Fibroblast of lung (primary cell): ENCODE results near the gene GALNT7.

Source experiments
- EZH2 ChIP-seq: IDR thresholded peaks from 2 replicates; pipeline ENCODE4 v1.5.1; 2012; ENCODE audit warnings: low read length, control low read depth, mild to moderate bottlenecking; ENCODE audit errors: missing control alignments
- TF ChIP-seq, protein P1 (sequence below), 2 donors: IDR thresholded peaks in 1 of 2; conservative IDR thresholded peaks in 1 of 2; 1 replicate in 1 of 2; 2 replicates in 1 of 2; pipeline ENCODE4 v1.5.1; 2011 to 2012; ENCODE audit warnings: low read length in 2 of 2, control low read depth in 1 of 2, inconsistent platforms in 1 of 2, low read depth in 1 of 2, mild to moderate bottlenecking in 1 of 2

GRCh38 chr4:173254646-173255045 lies 86.0 kb downstream of the GALNT7 start:
- TF ChIP-seq, protein P1, sequence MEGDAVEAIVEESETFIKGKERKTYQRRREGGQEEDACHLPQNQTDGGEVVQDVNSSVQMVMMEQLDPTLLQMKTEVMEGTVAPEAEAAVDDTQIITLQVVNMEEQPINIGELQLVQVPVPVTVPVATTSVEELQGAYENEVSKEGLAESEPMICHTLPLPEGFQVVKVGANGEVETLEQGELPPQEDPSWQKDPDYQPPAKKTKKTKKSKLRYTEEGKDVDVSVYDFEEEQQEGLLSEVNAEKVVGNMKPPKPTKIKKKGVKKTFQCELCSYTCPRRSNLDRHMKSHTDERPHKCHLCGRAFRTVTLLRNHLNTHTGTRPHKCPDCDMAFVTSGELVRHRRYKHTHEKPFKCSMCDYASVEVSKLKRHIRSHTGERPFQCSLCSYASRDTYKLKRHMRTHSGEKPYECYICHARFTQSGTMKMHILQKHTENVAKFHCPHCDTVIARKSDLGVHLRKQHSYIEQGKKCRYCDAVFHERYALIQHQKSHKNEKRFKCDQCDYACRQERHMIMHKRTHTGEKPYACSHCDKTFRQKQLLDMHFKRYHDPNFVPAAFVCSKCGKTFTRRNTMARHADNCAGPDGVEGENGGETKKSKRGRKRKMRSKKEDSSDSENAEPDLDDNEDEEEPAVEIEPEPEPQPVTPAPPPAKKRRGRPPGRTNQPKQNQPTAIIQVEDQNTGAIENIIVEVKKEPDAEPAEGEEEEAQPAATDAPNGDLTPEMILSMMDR (conservative IDR thresholded peaks at IDR 0.05 in 1 of 2, IDR thresholded peaks at IDR 0.05 in 1 of 2; ENCODE audit: low read depth in 1 of 2, low read length in 2 of 2) = no peak
- no peak for TF ChIP-seq EZH2
